Mesothelial cell of epicardium (in vitro differentiated cells): Measurements from ENCODE around the gene GON7. TPM values are rescaled to one million over a fixed set of nuclear protein-coding genes. Genes with fewer than 3 reads are reported as not detected.

Experiments used
- DNase-seq, 2 experiments: peaks; one replicate each; pipeline ENCODE4 v3.0.0; 2021; ENCODE audit warnings: low spot score in 2 of 2; ENCODE audit not compliant: unreplicated experiment in 2 of 2
- H3K27ac Mint-ChIP-seq: 2 replicates; pipeline ENCODE4 v1.8.0; 2021; ENCODE audit warnings: mixed read lengths
- H3K27me3 Mint-ChIP-seq: 2 replicates; pipeline ENCODE4 v1.8.0; 2021; ENCODE audit warnings: low read depth, mixed read lengths
- H3K36me3 Mint-ChIP-seq: 2 replicates; pipeline ENCODE4 v1.8.0; 2021; ENCODE audit warnings: mixed read lengths
- H3K4me1 Mint-ChIP-seq: 2 replicates; pipeline ENCODE4 v1.8.0; 2021; ENCODE audit warnings: mixed read lengths
- H3K4me3 Mint-ChIP-seq: 2 replicates; pipeline ENCODE4 v1.8.0; 2021; ENCODE audit warnings: mild to moderate bottlenecking, moderate library complexity, mixed read lengths
- H3K9me3 Mint-ChIP-seq: 2 replicates; pipeline ENCODE4 v1.8.0; 2021; ENCODE audit warnings: mixed read lengths
- CTCF ChIP-seq: fragments of 200-600 bp; sonication (generic); IDR thresholded peaks from one replicate; pipeline ENCODE4 v1.5.0; 2021; ENCODE audit warnings: antibody characterized with exemption; ENCODE audit not compliant: unreplicated experiment
- total RNA-seq: library from RNA; stranded (reverse); gene quantifications from 3 replicates; pipeline ENCODE4 v1.2.1, GENCODE V29; 2021

Gene GON7
- total RNA-seq, 1 donor from 2014 or later = 5.6 TPM

- Mint-ChIP-seq H3K27me3 (no peaks in the 10 kb centered on the region), H3K4me3 (no peak overlapping the region), H3K27ac (no peak overlapping the region), H3K4me1 (peaks cover 4% of the 10 kb centered on the region), H3K36me3 (no peaks in the 10 kb centered on the region), H3K9me3 (no peaks in the 10 kb centered on the region)
- TF ChIP-seq CTCF = no peak
- DNase-seq = no peak
These were observed 51.2 kb downstream of the GON7 start for GRCh38 chr14:93155667-93156066.

GRCh38 chr14:93153121-93153520, 53.7 kb downstream of the GON7 start:
- Mint-ChIP-seq H3K4me3 (no peak overlapping the region), H3K27ac (no peak overlapping the region), H3K4me1 (peaks cover 7% of the 10 kb centered on the region), H3K27me3 (peaks cover 5% of the 10 kb centered on the region), H3K9me3 (no peaks in the 10 kb centered on the region), H3K36me3 (no peaks in the 10 kb centered on the region)
- no peak for TF ChIP-seq CTCF
- no peak for DNase-seq

Other genes with a start within 250 kb of the GON7 start
- gene ITPK1, start 91.1 kb downstream of the GON7 start, total RNA-seq = 23.2 to 30.5 TPM (median 27.5 TPM) in 3 replicates
- 25.2 to 26.6 TPM (median 26.1 TPM) in 3 replicates for gene MOAP1, start 22.2 kb downstream of the GON7 start, total RNA-seq
- gene LYSET, start 21.7 kb downstream of the GON7 start, total RNA-seq = 13.7 to 17.4 TPM (median 14.7 TPM) in 3 replicates
- gene UBR7, start 191 bp upstream of the GON7 start, total RNA-seq = 13.1 to 13.9 TPM (median 13.8 TPM) in 3 replicates
- gene BTBD7, start 126.0 kb upstream of the GON7 start, total RNA-seq = 52.1 to 58.4 TPM (median 52.3 TPM) in 3 replicates
- gene COX8C, start 140.1 kb upstream of the GON7 start, total RNA-seq = 0.73 to 1.2 TPM in 2 of 3 replicates, not detected in the other
- gene UNC79, start 223.9 kb upstream of the GON7 start, total RNA-seq = 0.69 to 0.92 TPM (median 0.72 TPM) in 3 replicates